GM12864 (cell line): ENCODE data around the gene KYNU.

Experiments
- DNase-seq: peaks from one replicate; pipeline ENCODE4 v3.0.0-alpha.2; 2011; ENCODE audit warnings: low read depth
- H3K4me3 ChIP-seq: 2 replicates; pipeline ENCODE4 v1.5.1; 2011; ENCODE audit warnings: mild to moderate bottlenecking, low read depth, low read length, control low read depth
- CTCF ChIP-seq: IDR thresholded peaks from 2 replicates; pipeline ENCODE4 v1.5.1; 2011; ENCODE audit warnings: low read depth, mild to moderate bottlenecking, moderate library complexity, low read length, control low read depth, inconsistent platforms; ENCODE audit errors: missing control alignments

The KYNU gene

GRCh38 chr2:142849820-142850219, 27.6 kb upstream of the KYNU start:
- no peak for TF ChIP-seq CTCF
- no peak for DNase-seq

GRCh38 chr2:142853912-142854311, 23.6 kb upstream of the KYNU start:
- DNase-seq, result no peak
- TF ChIP-seq CTCF, result no peak

More at GRCh38 chr2:142849820-142850219, 27.6 kb upstream of the KYNU start:
- no peak overlapping the region for H3K4me3 ChIP-seq

GRCh38 chr2:142857256-142858164, 20.0 kb upstream of the KYNU start:
- H3K4me3 ChIP-seq, result no peak overlapping the region
- no peak for DNase-seq
- TF ChIP-seq CTCF, result no peak

More at GRCh38 chr2:142853912-142854311, 23.6 kb upstream of the KYNU start:
- no peak overlapping the region for H3K4me3 ChIP-seq

GRCh38 chr2:142858961-142859360, 18.5 kb upstream of the KYNU start:
- H3K4me3 ChIP-seq, result no peak overlapping the region
- DNase-seq, result no peak
- no peak for TF ChIP-seq CTCF

GRCh38 chr2:142862299-142862698, 15.2 kb upstream of the KYNU start:
- DNase-seq, result no peak
- TF ChIP-seq CTCF, result no peak
- no peak overlapping the region for H3K4me3 ChIP-seq

GRCh38 chr2:142862847-142863246, 14.6 kb upstream of the KYNU start:
- no peak for TF ChIP-seq CTCF
- no peak overlapping the region for H3K4me3 ChIP-seq
- no peak for DNase-seq
